H9 (cell line): ENCODE data around the gene ITPKB. TPM values are rescaled to one million over a fixed set of nuclear protein-coding genes. Genes with fewer than 3 reads are reported as not detected.

ENCODE experiments used
- DNase-seq: peaks from one replicate; pipeline ENCODE4 v3.0.0-alpha.2; 2017
- H2AFZ ChIP-seq: one replicate; pipeline ENCODE4 v1.6.1; 2013; ENCODE audit warnings: mild to moderate bottlenecking, low read length, control low read depth, moderate library complexity
- H2AK5ac ChIP-seq: 2 replicates; pipeline ENCODE4 v1.6.1; 2013; ENCODE audit warnings: low read length, control low read depth, mixed read lengths; ENCODE audit not compliant: insufficient read length
- H2BK120ac ChIP-seq: one replicate; pipeline ENCODE4 v1.6.1; 2013; ENCODE audit warnings: low read depth, mild to moderate bottlenecking, low read length, control low read depth, inconsistent platforms; ENCODE audit not compliant: poor library complexity, severe bottlenecking
- H2BK12ac ChIP-seq: 2 replicates; pipeline ENCODE4 v1.6.1; 2013; ENCODE audit warnings: low read length, control low read depth, mixed read lengths, low read depth; ENCODE audit not compliant: insufficient read length
- H2BK15ac ChIP-seq: 2 replicates; pipeline ENCODE4 v1.6.1; 2013; ENCODE audit warnings: low read depth, low read length, control low read depth
- H2BK20ac ChIP-seq: one replicate; pipeline ENCODE4 v1.6.1; 2013; ENCODE audit warnings: low read depth, mild to moderate bottlenecking, low read length, control low read depth, inconsistent platforms; ENCODE audit not compliant: poor library complexity, severe bottlenecking
- H2BK5ac ChIP-seq: 2 replicates; pipeline ENCODE4 v1.6.1; 2013; ENCODE audit warnings: low read length, control low read depth, mixed read lengths; ENCODE audit not compliant: insufficient read length
- H3K14ac ChIP-seq: 2 replicates; pipeline ENCODE4 v1.6.1; 2013; ENCODE audit warnings: low read length, control low read depth; ENCODE audit not compliant: insufficient read depth
- H3K18ac ChIP-seq: 2 replicates; pipeline ENCODE4 v1.6.1; 2013; ENCODE audit warnings: low read depth, mild to moderate bottlenecking, mixed read lengths, low read length, control low read depth; ENCODE audit not compliant: insufficient read length
- H3K23ac ChIP-seq: 2 replicates; pipeline ENCODE4 v1.6.1; 2013; ENCODE audit warnings: low read length, control low read depth, mixed read lengths, low read depth; ENCODE audit not compliant: insufficient read length
- H3K23me2 ChIP-seq: 2 replicates; pipeline ENCODE4 v1.6.1; 2013; ENCODE audit warnings: low read depth, mild to moderate bottlenecking, mixed read lengths, low read length, control low read depth; ENCODE audit not compliant: insufficient read length, poor library complexity, severe bottlenecking
- H3K27ac ChIP-seq: 2 replicates; pipeline ENCODE4 v1.5.1; 2013; ENCODE audit warnings: low read length, control low read depth, mixed read lengths, low read depth; ENCODE audit not compliant: insufficient read length
- H3K27me3 ChIP-seq: 2 replicates; pipeline ENCODE4 v1.6.1; 2013; ENCODE audit warnings: low read length, control low read depth, inconsistent platforms; ENCODE audit not compliant: insufficient read depth
- H3K4ac ChIP-seq: 2 replicates; pipeline ENCODE4 v1.6.1; 2013; ENCODE audit warnings: low read depth, mild to moderate bottlenecking, control low read depth, inconsistent platforms, low read length, moderate library complexity
- H3K4me1 ChIP-seq: 2 replicates; pipeline ENCODE4 v1.6.1; 2013; ENCODE audit warnings: low read length, control low read depth, inconsistent platforms; ENCODE audit not compliant: insufficient read depth
- H3K4me2 ChIP-seq: 2 replicates; pipeline ENCODE4 v1.6.1; 2013; ENCODE audit warnings: low read length, control low read depth, mixed read lengths; ENCODE audit not compliant: insufficient read length, insufficient read depth
- H3K56ac ChIP-seq: 2 replicates; pipeline ENCODE4 v1.6.1; 2013; ENCODE audit warnings: low read depth, mild to moderate bottlenecking, mixed read lengths, low read length, control low read depth; ENCODE audit not compliant: insufficient read length
- H3K79me1 ChIP-seq: 2 replicates; pipeline ENCODE4 v1.6.1; 2013; ENCODE audit warnings: low read depth, mild to moderate bottlenecking, moderate library complexity, low read length, control low read depth, inconsistent platforms; ENCODE audit not compliant: insufficient read depth, poor library complexity, severe bottlenecking
- H3K79me2 ChIP-seq: 2 replicates; pipeline ENCODE4 v1.6.1; 2013; ENCODE audit warnings: low read length, control low read depth, inconsistent platforms; ENCODE audit not compliant: insufficient read depth
- H3K9ac ChIP-seq: 2 replicates; pipeline ENCODE4 v1.6.1; 2013; ENCODE audit warnings: low read length, control low read depth, mixed read lengths; ENCODE audit not compliant: insufficient read length; ENCODE audit errors: extremely low read depth
- H3K9me3 ChIP-seq: one replicate; pipeline ENCODE4 v1.6.1; 2013; ENCODE audit warnings: low read depth, low read length, inconsistent platforms; ENCODE audit not compliant: control insufficient read depth
- H3T11ph ChIP-seq: one replicate; pipeline ENCODE4 v1.6.1; 2013; ENCODE audit warnings: mild to moderate bottlenecking, low read length, control low read depth, inconsistent platforms
- H4K20me1 ChIP-seq: one replicate; pipeline ENCODE4 v1.6.1; 2013; ENCODE audit not compliant: control insufficient read depth, insufficient read length, insufficient read depth
- H4K5ac ChIP-seq: 2 replicates; pipeline ENCODE4 v1.6.1; 2013; ENCODE audit warnings: low read depth, mild to moderate bottlenecking, mixed read lengths, low read length, control low read depth; ENCODE audit not compliant: insufficient read length
- H4K8ac ChIP-seq: replicated peaks from 2 replicates; pipeline ENCODE4 v1.6.1; 2013; ENCODE audit warnings: low read length, control low read depth, mixed read lengths, low read depth; ENCODE audit not compliant: insufficient read length
- H4K91ac ChIP-seq: 2 replicates; pipeline ENCODE4 v1.6.1; 2013; ENCODE audit warnings: low read depth, mild to moderate bottlenecking, moderate library complexity, mixed read lengths, low read length, control low read depth; ENCODE audit not compliant: insufficient read length
- H3K27ac Mint-ChIP-seq, 3 experiments: 2 replicates in 2 of 3; 3 replicates in 1 of 3; pipeline ENCODE4 v1.8.0; 2020 to 2021; ENCODE audit warnings: mixed read lengths in 3 of 3, mild to moderate bottlenecking in 1 of 3, moderate library complexity in 1 of 3
- H3K27me3 Mint-ChIP-seq: 2 replicates; pipeline ENCODE4 v1.8.0; 2021; ENCODE audit warnings: low read depth, mild to moderate bottlenecking, moderate library complexity, mixed read lengths
- H3K36me3 Mint-ChIP-seq, 3 experiments: 2 replicates in 2 of 3; 3 replicates in 1 of 3; pipeline ENCODE4 v1.8.0; 2020 to 2021; ENCODE audit warnings: low read depth in 3 of 3, mixed read lengths in 3 of 3; ENCODE audit not compliant: insufficient read depth in 1 of 3
- H3K4me1 Mint-ChIP-seq, 2 experiments: 2 replicates each; pipeline ENCODE4 v1.8.0; 2020; ENCODE audit warnings: mixed read lengths in 2 of 2
- H3K4me3 Mint-ChIP-seq, 2 experiments: 2 replicates in 1 of 2; 3 replicates in 1 of 2; pipeline ENCODE4 v1.8.0; 2020 to 2021; ENCODE audit warnings: mild to moderate bottlenecking in 2 of 2, mixed read lengths in 2 of 2, moderate library complexity in 1 of 2
- H3K9me3 Mint-ChIP-seq, 2 experiments: 2 replicates in 1 of 2; 3 replicates in 1 of 2; pipeline ENCODE4 v1.8.0; 2020; ENCODE audit warnings: mild to moderate bottlenecking in 2 of 2, mixed read lengths in 2 of 2, moderate library complexity in 1 of 2
- WGBS: extraction: QIAGEN DNeasy Blood & Tissue Kit; methylation state at CpG from one replicate; pipeline ENCODE4 v1.1.7; 2013; ENCODE audit warnings: missing lambda C conversion rate, low lambda C conversion rate, mixed read lengths; ENCODE audit not compliant: insufficient read length; ENCODE audit errors: extremely low coverage; 5-methylcytosine and 5-hydroxymethylcytosine counted together
- total RNA-seq: library from RNA; stranded (reverse); gene quantifications from 2 replicates; pipeline ENCODE4 v1.2.1, GENCODE V29; 2021
- TF ChIP-seq, protein P1 (sequence below): fragments of 200-600 bp; sonication (generic); conservative IDR thresholded peaks from 3 replicates; pipeline ENCODE4 v1.8.0; 2021; ENCODE audit warnings: antibody characterized with exemption, mild to moderate bottlenecking

ITPKB gene
- total RNA-seq, 1 experiment from 2014 or later: 3.8 TPM

DNA sequence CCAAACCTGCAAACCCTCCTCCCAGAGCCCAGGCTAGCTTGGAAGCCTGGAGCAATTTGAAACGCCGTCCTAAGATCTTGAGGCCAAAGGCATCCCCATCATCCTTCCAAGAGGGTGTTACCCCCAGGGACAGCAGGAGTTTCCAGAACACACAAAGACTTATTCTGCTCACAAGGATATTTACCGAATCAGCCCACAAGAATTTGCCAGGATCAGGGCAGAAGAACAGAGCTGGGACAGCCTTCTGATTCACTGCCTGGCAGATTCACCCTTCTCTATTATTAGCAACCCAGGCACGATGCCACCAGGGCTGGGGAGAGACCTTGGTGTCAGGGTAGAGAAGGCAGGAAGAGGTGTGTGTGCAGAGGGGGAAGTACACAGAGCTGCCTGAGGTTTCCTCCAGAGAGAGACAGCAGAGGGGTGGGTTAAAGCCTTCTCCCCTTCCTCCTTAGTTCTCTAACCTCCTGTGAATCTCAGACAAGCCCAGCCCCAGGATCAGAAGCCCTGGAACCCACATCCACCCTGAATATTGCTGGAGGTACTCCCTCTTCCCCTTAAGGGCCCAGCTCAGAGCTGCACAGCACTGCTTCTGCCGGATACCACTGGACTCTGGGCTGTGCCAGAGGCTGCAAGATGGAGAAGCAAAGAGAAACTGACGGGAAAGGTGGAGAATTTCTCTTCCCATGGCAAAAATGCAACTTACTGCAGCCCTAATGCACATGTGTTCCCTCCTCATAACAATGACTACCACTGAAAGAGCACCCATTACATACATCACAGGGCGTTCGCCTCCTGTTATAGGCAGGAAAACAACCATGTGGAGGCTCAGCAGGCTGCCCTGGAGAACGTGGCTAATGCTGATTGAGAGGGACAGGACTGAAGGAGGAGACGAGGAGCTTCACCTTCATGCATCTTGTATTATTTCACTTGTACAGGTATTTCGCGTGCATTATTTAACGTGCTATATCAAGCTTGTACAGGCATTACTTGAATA lies 61.8 kb downstream of the ITPKB start:
- Histone ChIP-seq H3K79me1 (no peaks in the 10 kb centered on the region), H3K27me3 (peaks cover 2% of the 10 kb centered on the region; the same call in 1 of the 2 replicates), H2AFZ (no peak overlapping the region), H2AK5ac (no peak overlapping the region), H3K9me3 (no peaks in the 10 kb centered on the region), H3K4ac (no peak overlapping the region), H3K23me2 (no peaks in the 10 kb centered on the region), H3K14ac (no peak overlapping the region), H3K18ac (no peak overlapping the region), H4K91ac (no peak overlapping the region), H4K20me1 (no peaks in the 10 kb centered on the region), H2BK12ac (no peak overlapping the region), H4K8ac (no peak overlapping the region), H2BK15ac (no peak overlapping the region), H3K4me2 (no peak overlapping the region), H4K5ac (no peak overlapping the region), H3T11ph (no peak overlapping the region), H3K23ac (no peak overlapping the region), H3K9ac (no peak overlapping the region), H3K56ac (no peak overlapping the region), H3K4me1 (peaks cover 14% of the 10 kb centered on the region), H3K27ac (no peak overlapping the region), H2BK5ac (no peak overlapping the region), H2BK120ac (no peak overlapping the region), H3K79me2 (no peaks in the 10 kb centered on the region), H2BK20ac (no peak overlapping the region)
- no CpG with 5 or more reads among the region's 13 CpGs for WGBS
- no peak overlapping the region for H3K27ac Mint-ChIP-seq
- DNase-seq: no peak
- H3K4me3 Mint-ChIP-seq: no peak overlapping the region
- H3K9me3 Mint-ChIP-seq: no peaks in the 10 kb centered on the region; a peak in 2 of 5 replicates
- no peaks in the 10 kb centered on the region for H3K36me3 Mint-ChIP-seq
- peaks cover 46% of the 10 kb centered on the region for H3K27me3 Mint-ChIP-seq
- H3K4me1 Mint-ChIP-seq: peaks cover 64 to 67% of the 10 kb centered on the region in 2 experiments
- TF ChIP-seq, protein P1, sequence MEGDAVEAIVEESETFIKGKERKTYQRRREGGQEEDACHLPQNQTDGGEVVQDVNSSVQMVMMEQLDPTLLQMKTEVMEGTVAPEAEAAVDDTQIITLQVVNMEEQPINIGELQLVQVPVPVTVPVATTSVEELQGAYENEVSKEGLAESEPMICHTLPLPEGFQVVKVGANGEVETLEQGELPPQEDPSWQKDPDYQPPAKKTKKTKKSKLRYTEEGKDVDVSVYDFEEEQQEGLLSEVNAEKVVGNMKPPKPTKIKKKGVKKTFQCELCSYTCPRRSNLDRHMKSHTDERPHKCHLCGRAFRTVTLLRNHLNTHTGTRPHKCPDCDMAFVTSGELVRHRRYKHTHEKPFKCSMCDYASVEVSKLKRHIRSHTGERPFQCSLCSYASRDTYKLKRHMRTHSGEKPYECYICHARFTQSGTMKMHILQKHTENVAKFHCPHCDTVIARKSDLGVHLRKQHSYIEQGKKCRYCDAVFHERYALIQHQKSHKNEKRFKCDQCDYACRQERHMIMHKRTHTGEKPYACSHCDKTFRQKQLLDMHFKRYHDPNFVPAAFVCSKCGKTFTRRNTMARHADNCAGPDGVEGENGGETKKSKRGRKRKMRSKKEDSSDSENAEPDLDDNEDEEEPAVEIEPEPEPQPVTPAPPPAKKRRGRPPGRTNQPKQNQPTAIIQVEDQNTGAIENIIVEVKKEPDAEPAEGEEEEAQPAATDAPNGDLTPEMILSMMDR: no peak
